GM21390 (cell line): Measurements from ENCODE around the gene GZMM.

Experiments used
- ATAC-seq: cut with Tn5 transposase; IDR thresholded peaks from one replicate; pipeline ENCODE4 v1.9.1; 2021; ENCODE audit not compliant: unreplicated experiment

Gene GZMM

GRCh38 chr19:594265-594870, 50.5 kb downstream of the GZMM start:
- ATAC-seq = no peak

GRCh38 chr19:595326-596262, 51.7 kb downstream of the GZMM start:
- ATAC-seq = no peak

GRCh38 chr19:596263-596655, 52.4 kb downstream of the GZMM start:
- ATAC-seq = no peak

GRCh38 chr19:597406-598315, 53.8 kb downstream of the GZMM start:
- ATAC-seq = no peak
